Trophoblast cell (in vitro differentiated cells and primary cell): ENCODE data around the gene B4GAT1.

Experiments used
- DNase-seq, 2 donors: peaks; one replicate each; pipeline ENCODE4 v3.0.0-alpha.2; 2016
- H2AFZ ChIP-seq: 2 replicates; pipeline ENCODE4 v1.6.1; 2013; ENCODE audit warnings: low read length, moderate library complexity, mild to moderate bottlenecking; ENCODE audit not compliant: insufficient read depth, poor library complexity
- H2AK5ac ChIP-seq: 2 replicates; pipeline ENCODE4 v1.6.1; 2013; ENCODE audit warnings: mild to moderate bottlenecking, low read length
- H2BK120ac ChIP-seq: 2 replicates; pipeline ENCODE4 v1.6.1; 2013; ENCODE audit warnings: low read length, mild to moderate bottlenecking, moderate library complexity; ENCODE audit not compliant: insufficient read depth, poor library complexity
- H2BK12ac ChIP-seq: 2 replicates; pipeline ENCODE4 v1.6.1; 2013; ENCODE audit warnings: mild to moderate bottlenecking, low read length, moderate library complexity
- H2BK5ac ChIP-seq: 2 replicates; pipeline ENCODE4 v1.6.1; 2013; ENCODE audit warnings: low read length, low read depth, moderate library complexity, mild to moderate bottlenecking; ENCODE audit not compliant: poor library complexity
- H3K14ac ChIP-seq: 2 replicates; pipeline ENCODE4 v1.6.1; 2013; ENCODE audit warnings: mild to moderate bottlenecking, low read length
- H3K18ac ChIP-seq: 2 replicates; pipeline ENCODE4 v1.6.1; 2013; ENCODE audit warnings: mild to moderate bottlenecking, low read length
- H3K23ac ChIP-seq: 2 replicates; pipeline ENCODE4 v1.6.1; 2013; ENCODE audit warnings: low read length
- H3K27ac ChIP-seq: 2 replicates; pipeline ENCODE4 v1.5.1; 2013; ENCODE audit warnings: low read depth, mild to moderate bottlenecking, inconsistent platforms, low read length, moderate library complexity
- H3K27me3 ChIP-seq: 2 replicates; pipeline ENCODE4 v1.6.1; 2013; ENCODE audit warnings: inconsistent platforms, mild to moderate bottlenecking, low read length, moderate library complexity; ENCODE audit not compliant: insufficient read depth
- H3K36me3 ChIP-seq, 2 experiments: 1 replicate in 1 of 2; 2 replicates in 1 of 2; pipeline ENCODE4 v1.6.1; 2013; ENCODE audit warnings: low read length in 2 of 2, mild to moderate bottlenecking in 2 of 2, moderate library complexity in 1 of 2; ENCODE audit not compliant: insufficient read depth in 2 of 2, control insufficient read depth in 1 of 2
- H3K4ac ChIP-seq: 2 replicates; pipeline ENCODE4 v1.6.1; 2013; ENCODE audit warnings: low read depth, mild to moderate bottlenecking, low read length, moderate library complexity
- H3K4me1 ChIP-seq, 2 experiments: 1 replicate in 1 of 2; 2 replicates in 1 of 2; pipeline ENCODE4 v1.6.1; 2013; ENCODE audit warnings: low read length in 2 of 2, mild to moderate bottlenecking in 2 of 2, moderate library complexity in 1 of 2; ENCODE audit not compliant: insufficient read depth in 2 of 2, control insufficient read depth in 1 of 2
- H3K4me2 ChIP-seq: 2 replicates; pipeline ENCODE4 v1.6.1; 2013; ENCODE audit warnings: inconsistent platforms, mild to moderate bottlenecking, low read length, moderate library complexity
- H3K4me3 ChIP-seq: 2 replicates; pipeline ENCODE4 v1.5.1; 2013; ENCODE audit warnings: mild to moderate bottlenecking, low read depth, low read length, inconsistent platforms
- H3K79me1 ChIP-seq: one replicate; pipeline ENCODE4 v1.6.1; 2013; ENCODE audit warnings: low read length
- H3K79me2 ChIP-seq: 2 replicates; pipeline ENCODE4 v1.6.1; 2013; ENCODE audit warnings: low read length, mild to moderate bottlenecking; ENCODE audit not compliant: control insufficient read depth, insufficient read depth, poor library complexity
- H3K9ac ChIP-seq: 2 replicates; pipeline ENCODE4 v1.6.1; 2013; ENCODE audit warnings: mild to moderate bottlenecking, low read length
- H3K9me3 ChIP-seq: 2 replicates; pipeline ENCODE4 v1.6.1; 2013; ENCODE audit warnings: low read depth, mild to moderate bottlenecking, control low read depth, inconsistent platforms, low read length; ENCODE audit not compliant: insufficient read depth
- H4K12ac ChIP-seq: 2 replicates; pipeline ENCODE4 v1.6.1; 2013; ENCODE audit warnings: low read depth, mild to moderate bottlenecking, low read length, moderate library complexity
- H4K8ac ChIP-seq: 2 replicates; pipeline ENCODE4 v1.6.1; 2013; ENCODE audit warnings: low read depth, mild to moderate bottlenecking, low read length, moderate library complexity
- H4K91ac ChIP-seq: one replicate; pipeline ENCODE4 v1.6.1; 2013; ENCODE audit warnings: low read depth, mild to moderate bottlenecking, low read length, moderate library complexity
- WGBS: extraction: QIAGEN DNeasy Blood & Tissue Kit; methylation state at CpG from one replicate; pipeline ENCODE4 v1.1.7; 2013; ENCODE audit warnings: missing lambda C conversion rate; ENCODE audit not compliant: insufficient read length, insufficient coverage; ENCODE audit errors: extremely low coverage; 5-methylcytosine and 5-hydroxymethylcytosine counted together

Gene B4GAT1

GRCh38 chr11:66363805-66364535 is 16.5 kb upstream of the B4GAT1 start:
- no peak overlapping the region for H3K14ac ChIP-seq
- no peak overlapping the region for H3K4ac ChIP-seq
- no peak overlapping the region for H3K18ac ChIP-seq
- H2BK120ac ChIP-seq, result no peak overlapping the region
- WGBS, result no CpG with 5 or more reads among the region's 15 CpGs
- peaks cover 30 to 33% of the 10 kb centered on the region in 2 experiments for H3K36me3 ChIP-seq
- H4K91ac ChIP-seq, result no peak overlapping the region
- peaks cover 0 to 8% of the 10 kb centered on the region in 2 experiments for H3K4me1 ChIP-seq
- no peak overlapping the region for H3K4me2 ChIP-seq
- H3K79me2 ChIP-seq, result no peaks in the 10 kb centered on the region
- H3K27me3 ChIP-seq, result no peaks in the 10 kb centered on the region
- H3K9ac ChIP-seq, result no peak overlapping the region
- H2AFZ ChIP-seq, result no peak overlapping the region
- H2BK12ac ChIP-seq, result no peak overlapping the region
- H3K9me3 ChIP-seq, result peaks cover 4% of the 10 kb centered on the region
- H4K12ac ChIP-seq, result no peak overlapping the region
- no peak overlapping the region for H3K23ac ChIP-seq
- DNase-seq, result peak in 1 of 2 donors; percentile 56
- no peak overlapping the region for H2BK5ac ChIP-seq
- no peak overlapping the region for H3K4me3 ChIP-seq
- H2AK5ac ChIP-seq, result no peak overlapping the region
- no peak overlapping the region for H4K8ac ChIP-seq
- no peaks in the 10 kb centered on the region for H3K79me1 ChIP-seq
- H3K27ac ChIP-seq, result no peak overlapping the region

GRCh38 chr11:66363187-66363601 is 15.8 kb upstream of the B4GAT1 start:
- DNase-seq, result no peak
- no peak overlapping the region for H3K27ac ChIP-seq
- no peak overlapping the region for H2BK120ac ChIP-seq
- H2AFZ ChIP-seq, result no peak overlapping the region
- no peak overlapping the region for H2BK5ac ChIP-seq
- H3K4ac ChIP-seq, result no peak overlapping the region
- no peak overlapping the region for H2AK5ac ChIP-seq
- WGBS, result no CpG with 5 or more reads among the region's 14 CpGs
- no peaks in the 10 kb centered on the region for H3K79me1 ChIP-seq
- H3K9me3 ChIP-seq, result peaks cover 4% of the 10 kb centered on the region
- H3K27me3 ChIP-seq, result no peaks in the 10 kb centered on the region
- H3K23ac ChIP-seq, result no peak overlapping the region
- H3K9ac ChIP-seq, result no peak overlapping the region
- H2BK12ac ChIP-seq, result no peak overlapping the region
- no peak overlapping the region for H4K12ac ChIP-seq
- no peak overlapping the region for H3K18ac ChIP-seq
- H4K8ac ChIP-seq, result no peak overlapping the region
- no peak overlapping the region for H3K14ac ChIP-seq
- peaks cover 0 to 8% of the 10 kb centered on the region in 2 experiments for H3K4me1 ChIP-seq
- peaks cover 23 to 26% of the 10 kb centered on the region in 2 experiments for H3K36me3 ChIP-seq
- H3K79me2 ChIP-seq, result no peaks in the 10 kb centered on the region
- no peak overlapping the region for H3K4me3 ChIP-seq
- no peak overlapping the region for H4K91ac ChIP-seq
- no peak overlapping the region for H3K4me2 ChIP-seq

DNA sequence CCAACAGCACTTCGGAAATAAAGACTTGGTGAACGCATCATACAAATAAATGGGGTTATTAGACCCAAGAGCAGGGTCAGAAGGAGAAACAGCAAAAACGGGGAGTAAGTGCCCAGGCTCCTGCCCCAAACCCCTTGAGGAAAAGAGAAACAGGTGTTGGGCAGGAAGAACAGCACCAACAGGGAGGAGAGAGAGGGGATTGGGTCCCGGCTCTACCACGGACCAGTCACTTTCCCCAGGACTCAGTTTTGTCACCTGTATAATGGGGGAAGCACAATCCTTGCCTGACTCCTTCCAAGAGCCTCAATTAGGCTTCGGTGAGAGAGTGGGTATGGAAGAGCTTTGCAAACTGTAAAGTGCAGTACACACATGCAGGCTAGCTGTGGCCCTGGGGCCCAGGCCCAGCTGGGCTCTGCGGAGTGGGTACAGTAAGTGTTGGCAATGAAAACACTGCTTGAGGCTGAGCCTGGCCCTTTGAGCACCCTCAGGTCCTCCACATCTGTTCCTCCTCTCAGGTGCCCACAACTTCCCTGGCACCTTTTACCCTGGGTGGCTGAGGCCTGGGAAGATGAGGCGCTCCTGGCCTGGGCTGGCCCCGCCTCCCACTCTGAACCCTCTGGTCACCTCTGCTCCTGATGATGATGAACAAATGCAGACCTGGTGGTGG is 15.2 kb upstream of the B4GAT1 start:
- Histone ChIP-seq H2BK120ac (no peak overlapping the region), H3K4ac (no peak overlapping the region), H3K27me3 (no peaks in the 10 kb centered on the region), H2AK5ac (no peak overlapping the region), H3K9ac (no peak overlapping the region), H3K4me2 (no peak overlapping the region), H4K12ac (no peak overlapping the region), H3K14ac (no peak overlapping the region), H3K79me2 (no peaks in the 10 kb centered on the region), H3K4me1 (peaks cover 0 to 8% of the 10 kb centered on the region in 2 experiments), H3K9me3 (peaks cover 4% of the 10 kb centered on the region), H2AFZ (no peak overlapping the region), H2BK5ac (no peak overlapping the region), H3K79me1 (no peaks in the 10 kb centered on the region), H3K23ac (no peak overlapping the region), H3K18ac (no peak overlapping the region), H2BK12ac (no peak overlapping the region), H4K91ac (no peak overlapping the region), H3K36me3 (peaks cover 22% of the 10 kb centered on the region in 2 experiments), H3K27ac (no peak overlapping the region), H3K4me3 (no peak overlapping the region), H4K8ac (no peak overlapping the region)
- DNase-seq, result no peak
- WGBS, result no CpG with 5 or more reads among the region's 9 CpGs

DNA sequence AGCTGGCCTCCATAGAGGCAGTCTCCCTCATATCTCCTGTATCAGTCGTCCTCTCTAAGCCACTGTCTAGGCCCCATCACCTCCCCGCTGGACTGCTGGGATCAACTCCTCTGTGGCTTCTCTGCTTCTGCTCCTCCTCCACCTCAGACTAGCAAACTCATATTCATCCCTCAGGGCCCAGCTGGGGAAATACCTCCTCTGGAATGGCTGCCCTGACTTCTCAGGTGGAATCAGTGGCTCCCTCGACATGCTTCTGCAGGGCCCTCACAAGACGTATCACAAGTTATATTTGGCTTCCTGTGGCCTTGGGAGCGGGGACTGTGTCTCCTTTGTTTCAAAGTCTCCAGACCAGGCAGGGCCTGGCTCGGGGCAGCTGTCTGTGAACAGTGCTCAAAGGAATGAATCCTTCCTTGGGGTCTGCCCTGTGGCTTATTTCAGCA is 14.1 kb upstream of the B4GAT1 start:
- Histone ChIP-seq H3K36me3 (peaks cover 13 to 17% of the 10 kb centered on the region in 2 experiments), H3K9me3 (peaks cover 4% of the 10 kb centered on the region), H2BK5ac (no peak overlapping the region), H3K4me3 (no peak overlapping the region), H3K4ac (no peak overlapping the region), H3K4me2 (no peak overlapping the region), H4K91ac (no peak overlapping the region), H3K4me1 (peaks cover 0 to 8% of the 10 kb centered on the region in 2 experiments), H3K79me2 (no peaks in the 10 kb centered on the region), H2BK120ac (no peak overlapping the region), H3K18ac (no peak overlapping the region), H3K79me1 (no peaks in the 10 kb centered on the region), H3K27ac (no peak overlapping the region), H2BK12ac (no peak overlapping the region), H4K12ac (peak overlapping the region; percentile 23), H3K27me3 (no peaks in the 10 kb centered on the region), H3K9ac (no peak overlapping the region), H3K23ac (no peak overlapping the region), H3K14ac (no peak overlapping the region), H2AK5ac (no peak overlapping the region), H2AFZ (no peak overlapping the region), H4K8ac (no peak overlapping the region)
- no peak for DNase-seq
- no CpG with 5 or more reads among the region's 6 CpGs for WGBS
